22Rv1 (cell line): ENCODE results near the gene ZNF419.
"Not testable (repeated sequence)": the region's sequence is repeated elsewhere in the genome, so short reads cannot be mapped to it uniquely, and the experiment has no call there.

Experiments
- H3K27ac ChIP-seq: fragments of 450-650 bp; 2 replicates; pipeline ENCODE4 v1.5.1; 2017
- ZFX ChIP-seq: fragments of 450-650 bp; IDR thresholded peaks from 2 replicates; pipeline ENCODE4 v1.6.1; 2017; ENCODE audit warnings: antibody characterized with exemption, borderline replicate concordance
- TF ChIP-seq, protein P1 (sequence below): fragments of 450-650 bp; IDR thresholded peaks from 2 replicates; pipeline ENCODE4 v1.5.1; 2017; ENCODE audit warnings: mild to moderate bottlenecking

The ZNF419 gene

DNA sequence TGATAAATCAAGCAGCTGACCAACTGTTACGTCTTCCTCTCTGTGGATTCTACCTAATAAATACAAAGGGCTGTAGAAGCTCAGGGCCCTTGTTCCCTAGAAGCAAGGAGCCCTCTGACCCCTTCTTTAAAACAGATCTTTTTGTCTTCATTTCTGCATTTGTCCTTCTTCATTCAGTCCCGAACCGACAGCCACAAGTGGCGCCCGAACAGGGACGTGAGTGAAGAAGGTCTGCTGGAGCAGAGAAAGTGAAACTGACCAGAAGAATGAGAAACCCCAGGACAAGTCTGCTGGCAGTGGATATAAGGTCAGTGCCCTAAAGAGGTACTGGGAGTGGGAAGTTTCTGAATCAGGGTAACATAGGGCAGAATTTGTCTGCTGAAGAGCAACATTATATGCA is 25.3 kb downstream of the ZNF419 start:
- H3K27ac ChIP-seq = no peak overlapping the region
- TF ChIP-seq ZFX = no peak
- TF ChIP-seq, protein P1, sequence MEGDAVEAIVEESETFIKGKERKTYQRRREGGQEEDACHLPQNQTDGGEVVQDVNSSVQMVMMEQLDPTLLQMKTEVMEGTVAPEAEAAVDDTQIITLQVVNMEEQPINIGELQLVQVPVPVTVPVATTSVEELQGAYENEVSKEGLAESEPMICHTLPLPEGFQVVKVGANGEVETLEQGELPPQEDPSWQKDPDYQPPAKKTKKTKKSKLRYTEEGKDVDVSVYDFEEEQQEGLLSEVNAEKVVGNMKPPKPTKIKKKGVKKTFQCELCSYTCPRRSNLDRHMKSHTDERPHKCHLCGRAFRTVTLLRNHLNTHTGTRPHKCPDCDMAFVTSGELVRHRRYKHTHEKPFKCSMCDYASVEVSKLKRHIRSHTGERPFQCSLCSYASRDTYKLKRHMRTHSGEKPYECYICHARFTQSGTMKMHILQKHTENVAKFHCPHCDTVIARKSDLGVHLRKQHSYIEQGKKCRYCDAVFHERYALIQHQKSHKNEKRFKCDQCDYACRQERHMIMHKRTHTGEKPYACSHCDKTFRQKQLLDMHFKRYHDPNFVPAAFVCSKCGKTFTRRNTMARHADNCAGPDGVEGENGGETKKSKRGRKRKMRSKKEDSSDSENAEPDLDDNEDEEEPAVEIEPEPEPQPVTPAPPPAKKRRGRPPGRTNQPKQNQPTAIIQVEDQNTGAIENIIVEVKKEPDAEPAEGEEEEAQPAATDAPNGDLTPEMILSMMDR = no peak

DNA sequence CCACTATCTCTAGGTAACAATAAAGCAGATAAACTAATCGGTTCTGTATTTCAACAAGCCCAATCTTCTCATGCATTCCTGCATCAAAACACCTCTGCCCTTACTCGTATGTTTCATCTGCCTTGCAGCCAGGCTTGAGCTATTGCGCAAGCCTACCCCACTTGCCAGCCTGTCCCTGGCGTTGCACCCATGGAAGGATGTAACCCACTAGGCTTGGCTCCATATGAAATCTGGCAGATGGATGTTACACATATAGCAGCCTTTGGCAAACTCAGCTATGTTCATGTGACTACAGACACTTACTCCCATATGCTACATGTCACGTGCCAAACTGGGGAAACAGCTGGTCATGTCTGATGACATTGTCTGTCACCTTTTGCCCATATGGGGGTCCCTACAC is 27.7 kb downstream of the ZNF419 start:
- TF ChIP-seq, protein P1 = no peak
- no peak for TF ChIP-seq ZFX
- H3K27ac ChIP-seq = no peak overlapping the region

DNA sequence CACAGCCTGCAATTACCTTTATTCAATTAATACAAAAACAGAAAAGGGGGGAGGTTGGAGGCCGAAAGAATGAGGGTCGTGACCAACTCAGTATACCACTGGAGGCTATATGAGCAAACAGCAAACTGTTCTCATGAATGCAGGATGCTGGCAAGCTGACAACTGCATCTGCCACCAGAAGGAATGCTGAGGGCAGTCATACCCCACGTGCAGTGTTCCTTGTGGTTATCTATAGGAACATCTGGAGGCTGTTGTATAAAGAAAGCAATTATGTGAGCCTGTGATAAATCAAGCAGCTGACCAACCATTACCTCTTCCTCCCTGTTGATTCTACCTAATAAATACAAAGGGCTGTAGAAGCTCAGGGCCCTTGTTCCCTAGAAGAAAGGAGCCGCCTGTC is 30.5 kb downstream of the ZNF419 start:
- not testable (repeated sequence) for H3K27ac ChIP-seq

DNA sequence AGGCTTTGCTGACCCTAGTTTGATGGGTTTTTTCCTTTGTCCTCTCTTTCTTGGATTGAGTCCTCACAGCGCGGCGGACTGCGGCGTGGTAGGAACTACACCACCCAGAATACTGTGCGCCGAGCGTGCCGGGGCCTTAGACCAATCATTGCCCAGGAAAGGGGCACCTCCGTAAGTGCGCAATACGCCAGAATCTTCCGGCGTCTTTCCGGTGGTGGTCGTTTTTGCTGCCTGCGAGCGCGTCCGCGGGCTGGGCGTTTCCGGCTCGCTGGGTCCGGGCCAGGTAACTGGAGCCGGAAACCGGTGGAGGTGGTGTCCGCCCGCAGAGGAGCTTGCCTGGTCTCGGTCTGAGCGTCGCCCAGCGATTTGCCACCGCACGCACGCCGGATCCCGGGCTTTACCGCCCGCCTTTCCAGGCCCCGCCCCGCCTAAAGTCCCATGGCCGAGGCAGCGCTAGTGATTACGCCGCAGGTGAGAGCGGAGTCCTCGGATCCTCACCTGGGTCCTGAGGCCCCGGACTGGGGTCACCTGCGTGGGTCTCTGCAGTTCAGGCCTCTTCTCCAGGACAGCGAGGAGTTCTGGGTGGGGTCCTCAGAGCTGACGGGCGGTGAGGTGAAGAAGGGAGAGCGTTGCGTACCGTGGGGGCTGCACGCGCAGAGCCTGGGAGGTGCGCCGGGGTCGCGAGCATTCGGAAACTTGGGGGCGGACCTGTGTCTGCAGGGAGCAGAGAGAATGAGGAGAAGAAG is 39.8 kb downstream of the ZNF419 start, which contains the start of gene ZNF549:
ZNF549 (plus strand) TSS at position 221 of the 746 bp plus-strand sequence; CDS start at position 439, 218 bp downstream.
- TF ChIP-seq, protein P1 = no peak
- no peak for TF ChIP-seq ZFX
- H3K27ac ChIP-seq = peak within 1 kb of the TSS; percentile 91

DNA sequence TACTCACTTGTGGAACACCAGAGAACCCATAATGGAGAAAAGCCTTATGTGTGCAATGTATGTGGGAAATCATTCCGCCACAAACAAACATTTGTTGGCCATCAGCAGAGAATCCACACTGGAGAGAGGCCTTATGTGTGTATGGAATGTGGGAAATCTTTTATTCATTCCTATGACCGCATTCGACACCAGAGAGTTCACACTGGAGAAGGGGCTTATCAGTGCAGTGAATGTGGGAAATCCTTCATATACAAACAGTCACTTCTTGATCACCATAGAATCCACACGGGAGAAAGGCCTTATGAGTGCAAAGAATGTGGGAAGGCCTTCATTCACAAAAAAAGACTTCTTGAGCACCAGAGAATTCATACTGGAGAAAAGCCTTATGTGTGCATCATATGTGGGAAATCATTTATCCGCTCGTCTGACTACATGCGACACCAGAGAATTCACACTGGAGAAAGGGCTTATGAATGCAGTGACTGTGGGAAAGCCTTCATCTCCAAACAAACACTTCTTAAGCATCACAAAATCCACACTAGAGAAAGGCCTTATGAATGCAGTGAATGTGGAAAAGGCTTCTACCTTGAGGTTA is 50.5 kb downstream of the ZNF419 start:
- H3K27ac ChIP-seq = no peak overlapping the region
- TF ChIP-seq ZFX = no peak
- TF ChIP-seq, protein P1 = no peak
